Transverse colon (tissue), 4 donors: Measurements from ENCODE around the gene ATP2A1. TPM values are rescaled to one million over a fixed set of nuclear protein-coding genes. Genes with fewer than 3 reads are reported as not detected.

Source experiments
- DNase-seq: peaks from one replicate; pipeline ENCODE4 v3.0.0-alpha.2; 2019
- H3K27ac ChIP-seq, 4 donors: fragments of 200-600 bp; sonication (generic); 2 replicates each; pipeline ENCODE4 v1.5.1; 2016 to 2018; ENCODE audit warnings: inconsistent platforms in 4 of 4
- H3K27me3 ChIP-seq: fragments of 200-600 bp; sonication (generic); 2 replicates; pipeline ENCODE4 v1.5.1; 2017; ENCODE audit warnings: inconsistent platforms
- H3K36me3 ChIP-seq, 4 donors: fragments of 200-600 bp; sonication (generic); 2 replicates each; pipeline ENCODE4 v1.5.1; 2017 to 2019; ENCODE audit warnings: inconsistent platforms in 4 of 4
- H3K4me1 ChIP-seq, 4 donors: fragments of 200-600 bp; sonication (generic); 2 replicates each; pipeline ENCODE4 v1.5.1; 2017 to 2020; ENCODE audit warnings: inconsistent platforms in 4 of 4
- H3K4me3 ChIP-seq, 4 donors: fragments of 200-600 bp; sonication (generic); 1 replicate in 1 of 4; 2 replicates in 3 of 4; pipeline versions ENCODE4 v1.5.1 to v1.6.1; 2017 to 2019; ENCODE audit warnings: inconsistent platforms in 4 of 4
- H3K9me3 ChIP-seq, 2 donors: fragments of 200-600 bp; sonication (generic); 2 replicates each; pipeline ENCODE4 v1.5.1; 2017 to 2019; ENCODE audit warnings: inconsistent platforms in 2 of 2
- EP300 ChIP-seq: sonication (generic); formaldehyde crosslinking; IDR thresholded peaks from one replicate; pipeline ENCODE4 v1.6.1; 2017; ENCODE audit warnings: antibody characterized with exemption, low read depth
- POLR2A ChIP-seq: fragments of 450-650 bp; IDR thresholded peaks from one replicate; pipeline ENCODE4 v1.6.1; 2016; ENCODE audit warnings: antibody characterized with exemption, mild to moderate bottlenecking, moderate library complexity
- POLR2AphosphoS5 ChIP-seq, 3 donors: sonication (generic); formaldehyde crosslinking; IDR thresholded peaks; one replicate each; pipeline ENCODE4 v1.6.1; 2016; ENCODE audit warnings: antibody characterized with exemption in 3 of 3
- WGBS, 2 donors: methylation state at CpG; one replicate each; pipeline ENCODE4 v1.1.5; 2018; ENCODE audit warnings: low coverage in 1 of 2; 5-methylcytosine and 5-hydroxymethylcytosine counted together
- in situ Hi-C, 4 donors: fragments of 200-750 bp; cut with MboI; loops; one replicate each; pipeline versions ENCODE4 v1.15.0 to v1.15.1; 2017; ENCODE audit warnings: low sequenced_read_pairs in 3 of 4, low pct_ligation_motif_present in 1 of 4, low pct_unique_long_range_greater_than_20kb in 1 of 4
- intact Hi-C: fragments of 100-400 bp; cut with DNase I; formaldehyde crosslinking; loops from one replicate; pipeline ENCODE4 v1.15.1; 2023; ENCODE audit warnings: low total_unique reads
- total RNA-seq, 4 donors: library from RNA; depleted of rRNA; stranded (reverse); fragments of >200 nt; gene quantifications; one replicate each; pipeline ENCODE4 v1.1.0, GENCODE V29; 2016
- TF ChIP-seq, protein P1 (sequence below), 5 experiments: fragments of 200-600 bp in 3 of 5; fragments of 450-650 bp in 2 of 5; sonication (generic) in 3 of 5; IDR thresholded peaks; 1 replicate in 2 of 5; 2 replicates in 3 of 5; pipeline ENCODE4 v1.5.1; 2016 to 2017; ENCODE audit warnings: antibody characterized with exemption in 5 of 5, inconsistent platforms in 3 of 5, mild to moderate bottlenecking in 2 of 5, moderate library complexity in 1 of 5

Gene ATP2A1
- total RNA-seq, 4 donors from 2014 or later, result 1.1 to 3.2 (median 1.4) TPM; not detected in 1

DNA sequence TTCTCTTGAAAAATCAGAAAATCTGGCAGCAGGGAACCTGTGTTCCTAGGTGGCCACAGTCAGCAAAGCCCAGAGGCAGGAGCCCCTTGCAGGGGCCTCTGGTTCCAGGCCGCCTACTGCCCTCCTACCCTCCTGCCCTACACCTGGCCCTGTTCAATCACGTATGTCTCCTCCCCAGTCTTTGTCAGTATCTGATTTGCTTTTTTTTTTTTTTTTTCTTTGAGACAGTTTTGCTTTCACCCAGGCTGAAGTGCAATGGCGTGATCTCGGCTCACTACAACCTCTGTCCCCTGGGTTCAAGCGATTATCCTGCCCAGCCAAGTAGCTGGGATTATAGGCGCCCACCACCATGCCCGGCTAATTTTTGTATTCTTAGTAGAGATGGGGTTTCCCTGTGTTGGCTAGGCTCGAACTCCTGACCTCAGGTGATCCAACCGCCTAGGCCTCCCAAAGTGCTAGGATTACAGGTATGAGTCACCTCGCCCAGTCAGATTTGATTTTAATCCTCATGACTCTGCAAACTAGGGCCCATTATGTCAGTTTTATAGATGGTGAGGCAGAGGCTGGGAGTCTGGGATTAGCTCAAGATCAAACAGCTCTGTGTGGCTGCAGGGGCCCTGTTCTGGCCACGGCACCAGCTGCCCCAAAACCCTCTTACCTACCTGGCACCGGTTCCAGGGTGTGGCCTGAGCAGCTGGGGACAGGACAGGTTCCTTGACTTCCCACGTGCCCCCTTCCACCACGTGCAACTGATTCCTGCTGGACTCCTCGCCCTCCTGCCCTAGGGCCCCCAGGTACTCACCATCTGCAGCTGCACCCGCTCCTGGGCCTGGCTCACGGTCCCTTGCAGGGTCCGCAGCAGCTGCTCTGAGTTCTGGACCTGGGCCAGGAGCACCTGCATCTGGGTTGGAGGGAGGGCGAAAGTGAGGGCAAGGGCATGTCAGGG lies 32.1 kb downstream of the ATP2A1 start:
- peak overlapping the region; percentile 48 to 65 (median 54) for H3K27ac ChIP-seq
- intact Hi-C loops, result no loop called here

DNA sequence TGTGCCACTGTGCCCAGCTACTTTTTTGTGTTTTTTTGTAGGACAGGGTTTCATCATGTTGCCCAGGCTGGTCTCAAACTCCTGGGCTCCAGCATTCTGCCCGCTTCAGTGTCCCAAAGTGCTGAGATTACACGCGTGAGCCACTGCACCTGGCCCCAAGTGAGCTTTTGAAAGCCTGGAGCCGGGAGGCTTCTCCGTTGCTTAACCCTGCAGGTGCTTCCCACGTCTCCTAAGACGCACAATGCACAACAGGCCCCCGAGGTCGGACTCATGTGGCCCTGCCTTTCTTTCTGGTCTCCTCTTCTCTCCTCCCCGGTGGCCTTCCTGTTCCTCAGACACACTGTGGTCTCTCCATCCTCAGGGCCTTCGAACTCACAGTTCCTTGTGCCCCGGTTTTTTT lies 34.3 kb downstream of the ATP2A1 start:
- intact Hi-C loops, result no loop called here

More for the DNA sequence above, 32.1 kb downstream of the ATP2A1 start:
- DNase-seq, result peak; percentile 74
- Histone ChIP-seq H3K9me3 (no peaks in the 10 kb centered on the region), H3K4me3 (no peak overlapping the region), H3K4me1 (peaks cover 0 to 11% (median 5%) of the 10 kb centered on the region in 4 donors), H3K27me3 (no peaks in the 10 kb centered on the region), H3K36me3 (peaks cover 0 to 35% (median 13%) of the 10 kb centered on the region in 4 donors)
- 50 to 72% methylated on average over 9 to 18 of the region's 19 CpGs for WGBS, 2 donors
- TF ChIP-seq, protein P1, sequence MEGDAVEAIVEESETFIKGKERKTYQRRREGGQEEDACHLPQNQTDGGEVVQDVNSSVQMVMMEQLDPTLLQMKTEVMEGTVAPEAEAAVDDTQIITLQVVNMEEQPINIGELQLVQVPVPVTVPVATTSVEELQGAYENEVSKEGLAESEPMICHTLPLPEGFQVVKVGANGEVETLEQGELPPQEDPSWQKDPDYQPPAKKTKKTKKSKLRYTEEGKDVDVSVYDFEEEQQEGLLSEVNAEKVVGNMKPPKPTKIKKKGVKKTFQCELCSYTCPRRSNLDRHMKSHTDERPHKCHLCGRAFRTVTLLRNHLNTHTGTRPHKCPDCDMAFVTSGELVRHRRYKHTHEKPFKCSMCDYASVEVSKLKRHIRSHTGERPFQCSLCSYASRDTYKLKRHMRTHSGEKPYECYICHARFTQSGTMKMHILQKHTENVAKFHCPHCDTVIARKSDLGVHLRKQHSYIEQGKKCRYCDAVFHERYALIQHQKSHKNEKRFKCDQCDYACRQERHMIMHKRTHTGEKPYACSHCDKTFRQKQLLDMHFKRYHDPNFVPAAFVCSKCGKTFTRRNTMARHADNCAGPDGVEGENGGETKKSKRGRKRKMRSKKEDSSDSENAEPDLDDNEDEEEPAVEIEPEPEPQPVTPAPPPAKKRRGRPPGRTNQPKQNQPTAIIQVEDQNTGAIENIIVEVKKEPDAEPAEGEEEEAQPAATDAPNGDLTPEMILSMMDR (IDR thresholded peaks at IDR 0.05), result no peak
- peak in 1 of 3 donors; percentile 15 for TF ChIP-seq POLR2AphosphoS5 (IDR thresholded peaks at IDR 0.05)
- in situ Hi-C loops, result no loop called here

GRCh38 chr16:28913946-28914724 lies 35.8 kb downstream of the ATP2A1 start:
- Histone ChIP-seq H3K27me3 (no peaks in the 10 kb centered on the region), H3K4me3 (no peak overlapping the region), H3K27ac (no peak overlapping the region), H3K4me1 (peaks cover 0 to 11% (median 5%) of the 10 kb centered on the region in 4 donors), H3K36me3 (peaks cover 0 to 40% (median 10%) of the 10 kb centered on the region in 4 donors), H3K9me3 (no peaks in the 10 kb centered on the region)
- DNase-seq, result no peak
- intact Hi-C loops, result no loop called here
- in situ Hi-C loops, result no loop called here
- WGBS, 2 donors, result 60 to 92% methylated on average over 1 to 23 of the region's 29 CpGs
- TF ChIP-seq EP300, result no peak
- no peak for TF ChIP-seq POLR2A

More for the DNA sequence above, 34.3 kb downstream of the ATP2A1 start:
- Histone ChIP-seq H3K36me3 (peaks cover 0 to 40% (median 10%) of the 10 kb centered on the region in 4 donors), H3K27ac (no peak overlapping the region), H3K4me1 (peaks cover 0 to 11% (median 5%) of the 10 kb centered on the region in 4 donors), H3K27me3 (no peaks in the 10 kb centered on the region), H3K4me3 (no peak overlapping the region), H3K9me3 (no peaks in the 10 kb centered on the region)
- 80 to 89% methylated on average over 3 to 12 of the region's 12 CpGs for WGBS, 2 donors
- TF ChIP-seq, protein P1 (IDR thresholded peaks at IDR 0.05), result no peak
- TF ChIP-seq POLR2AphosphoS5 (IDR thresholded peaks at IDR 0.05), result no peak
- no peak for TF ChIP-seq POLR2A
- TF ChIP-seq EP300, result no peak
- no peak for DNase-seq
- in situ Hi-C loops, result no loop called here

GRCh38 chr16:28915181-28915580 lies 36.9 kb downstream of the ATP2A1 start:
- peaks cover 0 to 8% (median 5%) of the 10 kb centered on the region in 4 donors for H3K4me1 ChIP-seq
- TF ChIP-seq POLR2A (no peak), POLR2AphosphoS5 (IDR thresholded peaks at IDR 0.05) (no peak), EP300 (no peak)
- DNase-seq, result no peak
- H3K4me3 ChIP-seq, result no peak overlapping the region
- in situ Hi-C loops (no loop called here), intact Hi-C loops (no loop called here)
- H3K36me3 ChIP-seq, result peaks cover 0 to 46% (median 10%) of the 10 kb centered on the region in 4 donors
- no peaks in the 10 kb centered on the region for H3K9me3 ChIP-seq
- no peaks in the 10 kb centered on the region for H3K27me3 ChIP-seq
- no peak overlapping the region for H3K27ac ChIP-seq

- Histone ChIP-seq H3K4me3 (no peak overlapping the region), H3K36me3 (peaks cover 0 to 46% (median 10%) of the 10 kb centered on the region in 4 donors), H3K27ac (no peak overlapping the region), H3K27me3 (no peaks in the 10 kb centered on the region), H3K4me1 (no peaks in the 10 kb centered on the region), H3K9me3 (no peaks in the 10 kb centered on the region)
- WGBS, 2 donors, result 87 to 95% methylated on average over 3 to 7 of the region's 7 CpGs
- no peak for DNase-seq
- in situ Hi-C loops, result no loop called here
- TF ChIP-seq EP300, result no peak
- no peak for TF ChIP-seq POLR2AphosphoS5 (IDR thresholded peaks at IDR 0.05)
- TF ChIP-seq, protein P1 (IDR thresholded peaks at IDR 0.05), result no peak
- no peak for TF ChIP-seq POLR2A
- intact Hi-C loops, result no loop called here
Measured at GRCh38 chr16:28917095-28917494, 38.8 kb downstream of the ATP2A1 start.
